ENCODE data around the gene BTNL9.
"Not testable (repeated sequence)": the region's sequence is repeated elsewhere in the genome, so short reads cannot be mapped to it uniquely, and the experiment has no call there.

BTNL9 gene

DNA sequence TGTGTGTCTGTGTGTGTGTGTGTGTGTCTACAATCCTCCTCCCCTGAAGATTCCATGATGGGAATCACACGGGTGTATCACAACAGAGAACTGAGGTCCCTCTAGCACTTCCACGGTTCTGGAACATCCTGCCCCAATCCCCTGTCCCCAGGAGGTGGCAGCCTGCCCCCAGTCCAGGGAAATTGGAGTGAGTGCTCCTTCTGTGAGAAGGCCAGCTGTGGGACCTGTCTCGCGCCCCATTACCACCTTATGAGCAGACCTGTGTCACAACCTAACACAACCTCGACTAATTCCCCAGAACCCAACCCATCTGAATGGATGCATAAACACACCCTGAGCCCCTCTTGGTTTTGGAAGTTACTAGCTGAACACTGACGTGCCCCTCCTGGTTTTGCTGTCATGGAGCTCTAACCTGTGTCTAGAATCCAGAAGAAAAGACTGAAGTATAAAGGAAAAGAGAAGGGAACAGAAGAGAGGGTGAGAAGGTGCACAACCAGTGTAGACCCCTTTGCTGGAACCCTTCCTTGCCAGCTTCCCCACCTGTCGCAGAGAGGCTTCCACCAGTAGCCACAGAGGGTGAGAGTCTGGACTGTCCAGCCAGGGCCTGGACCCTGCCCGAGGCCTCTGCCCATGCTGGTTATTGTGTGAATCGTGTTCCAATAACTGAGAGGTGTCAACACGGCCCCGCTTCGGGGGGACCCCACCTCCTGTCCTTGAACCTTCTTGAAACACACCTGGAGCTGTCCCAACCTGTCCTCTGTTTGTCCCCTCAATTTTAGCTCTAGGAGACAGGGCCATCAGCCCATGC, 3.4 kb downstream of the BTNL9 start:
- no peak for DNase-seq

DNA sequence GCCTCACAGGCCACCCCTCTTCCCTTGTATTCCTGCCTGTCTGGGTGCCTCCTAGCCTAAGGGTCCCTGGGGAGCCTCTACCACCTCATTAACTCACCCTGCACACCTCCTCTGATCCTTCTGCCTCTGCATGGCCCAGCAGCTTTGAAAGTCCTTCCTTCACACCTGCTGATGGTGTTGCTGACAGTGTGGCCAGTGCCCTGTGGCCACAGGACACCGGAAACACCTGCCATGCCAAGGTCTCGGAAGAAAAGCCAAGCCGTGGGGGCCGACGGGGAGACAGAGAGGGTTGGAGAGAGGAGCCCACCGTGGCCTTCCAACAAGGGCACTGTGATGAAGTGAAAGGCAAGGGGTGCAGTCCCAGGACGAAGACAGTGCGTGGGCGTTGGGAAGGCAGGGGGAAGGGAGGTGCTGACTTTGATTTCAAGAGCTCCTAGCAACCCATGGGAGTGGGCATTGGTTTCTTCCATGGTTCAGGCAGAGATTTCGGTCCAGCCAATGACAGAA, 4.1 kb downstream of the BTNL9 start:
- DNase-seq, result no peak

DNA sequence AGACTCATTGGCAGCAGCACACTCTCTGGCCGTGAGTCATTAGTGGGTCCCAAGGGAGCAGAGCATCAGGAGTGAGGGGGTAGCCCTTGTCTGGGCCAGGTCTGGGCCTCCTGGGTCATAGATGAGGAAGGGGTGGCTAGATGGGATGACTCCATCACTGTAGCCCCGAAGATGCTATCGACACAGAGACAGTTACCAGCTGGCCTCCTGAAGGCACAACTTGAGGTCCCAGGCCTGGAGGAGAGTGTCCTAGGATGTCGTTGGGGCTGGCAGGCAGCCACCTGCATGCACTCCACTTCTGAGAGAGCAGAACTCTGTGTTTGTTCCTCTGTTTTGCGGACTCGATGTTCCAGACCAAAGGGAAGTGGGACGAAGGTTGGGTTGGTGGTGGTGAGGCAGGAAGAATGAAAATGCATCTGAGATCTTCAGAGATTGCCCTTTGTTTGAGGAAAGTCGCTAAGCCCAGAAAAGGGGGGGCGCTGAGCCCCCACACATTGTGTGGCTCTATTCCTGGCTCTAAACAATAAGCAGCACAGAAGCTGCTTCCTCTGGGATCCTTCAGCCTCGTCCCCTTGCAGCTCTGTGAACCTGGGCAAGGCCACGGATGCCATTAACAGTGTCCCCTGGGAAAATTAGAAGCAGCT, 4.7 kb downstream of the BTNL9 start:
- no peak for DNase-seq

DNA sequence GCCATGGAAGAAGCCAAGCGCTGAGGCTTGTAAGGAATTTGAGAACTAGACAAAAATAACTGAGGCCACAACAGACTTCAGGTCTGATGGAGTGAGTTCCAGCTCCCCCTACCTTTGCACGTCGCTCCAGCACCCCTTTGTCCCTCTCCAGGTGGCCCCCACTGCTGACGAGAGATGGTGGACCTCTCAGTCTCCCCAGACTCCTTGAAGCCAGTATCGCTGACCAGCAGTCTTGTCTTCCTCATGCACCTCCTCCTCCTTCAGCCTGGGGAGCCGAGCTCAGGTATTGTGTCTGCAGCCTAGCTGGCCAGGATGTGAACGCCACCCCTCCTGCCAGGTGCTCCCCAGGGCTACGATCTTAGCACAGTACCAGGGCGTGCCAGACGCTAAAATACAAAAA, 5.2 kb downstream of the BTNL9 start:
- no peak for DNase-seq

DNA sequence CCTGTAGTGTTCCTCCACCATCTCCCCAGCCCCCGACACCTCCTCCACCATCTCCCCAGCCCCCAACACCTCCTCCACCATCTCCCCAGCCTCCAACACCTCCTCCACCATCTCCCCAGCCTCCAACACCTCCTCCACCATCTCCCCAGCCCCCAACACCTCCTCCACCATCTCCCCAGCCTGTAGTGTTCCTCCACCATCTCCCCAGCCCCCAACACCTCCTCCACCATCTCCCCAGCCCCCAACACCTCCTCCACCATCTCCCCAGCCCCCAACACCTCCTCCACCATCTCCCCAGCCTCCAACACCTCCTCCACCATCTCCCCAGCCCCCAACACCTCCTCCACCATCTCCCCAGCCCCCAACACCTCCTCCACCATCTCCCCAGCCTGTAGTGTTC, 5.8 kb downstream of the BTNL9 start:
- not testable (repeated sequence) for DNase-seq

DNA sequence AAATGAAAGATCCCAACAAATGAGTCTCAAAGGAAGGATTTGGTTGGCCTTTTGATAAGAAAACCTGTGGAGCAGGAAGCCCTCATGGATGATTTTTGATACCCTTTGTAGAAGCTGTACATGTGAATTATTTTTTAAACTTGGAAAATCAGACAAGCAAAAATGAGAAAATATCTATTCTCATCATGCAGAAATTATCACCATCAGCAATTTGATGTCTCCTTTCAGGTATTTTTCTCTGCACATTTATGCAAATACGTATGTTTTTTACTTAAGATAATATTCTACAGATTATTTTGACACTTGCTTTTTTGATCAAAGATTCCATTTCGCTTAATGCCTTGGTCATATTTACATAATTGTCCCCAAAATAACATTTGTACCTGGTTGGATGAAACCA, 7.2 kb downstream of the BTNL9 start:
- no peak for DNase-seq

DNA sequence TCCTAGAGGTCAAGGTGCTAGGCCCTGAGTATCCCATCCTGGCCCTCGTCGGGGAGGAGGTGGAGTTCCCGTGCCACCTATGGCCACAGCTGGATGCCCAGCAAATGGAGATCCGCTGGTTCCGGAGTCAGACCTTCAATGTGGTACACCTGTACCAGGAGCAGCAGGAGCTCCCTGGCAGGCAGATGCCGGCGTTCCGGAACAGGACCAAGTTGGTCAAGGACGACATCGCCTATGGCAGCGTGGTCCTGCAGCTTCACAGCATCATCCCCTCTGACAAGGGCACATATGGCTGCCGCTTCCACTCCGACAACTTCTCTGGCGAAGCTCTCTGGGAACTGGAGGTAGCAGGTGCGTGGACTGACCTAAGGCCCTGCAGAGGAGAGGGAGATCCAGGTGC, 7.9 kb downstream of the BTNL9 start:
- DNase-seq, result no peak

DNA sequence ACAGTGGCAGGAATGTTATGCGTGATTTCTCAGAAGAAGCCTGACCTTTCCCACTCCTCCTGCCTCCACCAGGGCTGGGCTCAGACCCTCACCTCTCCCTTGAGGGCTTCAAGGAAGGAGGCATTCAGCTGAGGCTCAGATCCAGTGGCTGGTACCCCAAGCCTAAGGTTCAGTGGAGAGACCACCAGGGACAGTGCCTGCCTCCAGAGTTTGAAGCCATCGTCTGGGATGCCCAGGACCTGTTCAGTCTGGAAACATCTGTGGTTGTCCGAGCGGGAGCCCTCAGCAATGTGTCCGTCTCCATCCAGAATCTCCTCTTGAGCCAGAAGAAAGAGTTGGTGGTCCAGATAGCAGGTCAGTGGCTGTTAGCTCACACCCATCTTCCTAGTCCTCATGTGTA, 9.9 kb downstream of the BTNL9 start:
- no peak for DNase-seq

DNA sequence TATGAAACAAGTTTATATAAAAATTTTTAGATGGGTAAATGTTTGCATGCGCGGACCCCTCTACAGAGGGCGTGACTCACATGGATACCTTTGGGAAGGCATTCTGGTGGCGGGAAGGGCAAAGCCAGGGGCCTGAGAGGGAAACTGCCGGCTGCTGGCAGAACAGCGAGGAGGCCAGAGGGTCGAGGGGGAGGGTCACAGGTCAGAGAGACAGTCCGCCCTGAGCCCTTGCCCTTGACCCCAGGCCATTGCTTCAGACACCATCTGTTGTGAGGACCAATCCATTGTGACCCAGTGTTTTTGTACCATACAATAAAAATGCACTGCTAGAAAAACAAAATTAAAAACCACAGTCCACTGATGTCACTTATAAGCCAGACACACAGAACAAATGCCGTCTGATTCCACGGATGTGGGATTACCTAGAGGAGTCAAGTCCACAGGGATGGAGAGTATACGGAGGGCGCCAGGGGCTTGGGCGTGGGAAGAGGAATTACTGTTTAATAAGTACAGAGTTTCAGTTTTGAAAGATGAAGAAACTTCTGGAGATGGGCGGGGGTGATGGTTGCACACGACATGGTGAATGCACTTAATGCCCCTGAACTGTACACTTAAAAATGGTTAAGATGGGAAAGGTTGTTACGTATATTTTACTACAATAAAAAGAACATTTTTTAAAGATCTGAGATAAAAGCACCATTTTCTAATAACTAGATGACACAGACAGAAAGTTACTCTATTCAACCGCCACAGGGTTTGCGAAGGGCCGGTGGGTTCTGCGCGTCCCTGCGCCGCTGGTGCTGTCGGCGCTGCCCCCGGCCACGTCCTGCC, 12.0 kb downstream of the BTNL9 start:
- no peak for DNase-seq

DNA sequence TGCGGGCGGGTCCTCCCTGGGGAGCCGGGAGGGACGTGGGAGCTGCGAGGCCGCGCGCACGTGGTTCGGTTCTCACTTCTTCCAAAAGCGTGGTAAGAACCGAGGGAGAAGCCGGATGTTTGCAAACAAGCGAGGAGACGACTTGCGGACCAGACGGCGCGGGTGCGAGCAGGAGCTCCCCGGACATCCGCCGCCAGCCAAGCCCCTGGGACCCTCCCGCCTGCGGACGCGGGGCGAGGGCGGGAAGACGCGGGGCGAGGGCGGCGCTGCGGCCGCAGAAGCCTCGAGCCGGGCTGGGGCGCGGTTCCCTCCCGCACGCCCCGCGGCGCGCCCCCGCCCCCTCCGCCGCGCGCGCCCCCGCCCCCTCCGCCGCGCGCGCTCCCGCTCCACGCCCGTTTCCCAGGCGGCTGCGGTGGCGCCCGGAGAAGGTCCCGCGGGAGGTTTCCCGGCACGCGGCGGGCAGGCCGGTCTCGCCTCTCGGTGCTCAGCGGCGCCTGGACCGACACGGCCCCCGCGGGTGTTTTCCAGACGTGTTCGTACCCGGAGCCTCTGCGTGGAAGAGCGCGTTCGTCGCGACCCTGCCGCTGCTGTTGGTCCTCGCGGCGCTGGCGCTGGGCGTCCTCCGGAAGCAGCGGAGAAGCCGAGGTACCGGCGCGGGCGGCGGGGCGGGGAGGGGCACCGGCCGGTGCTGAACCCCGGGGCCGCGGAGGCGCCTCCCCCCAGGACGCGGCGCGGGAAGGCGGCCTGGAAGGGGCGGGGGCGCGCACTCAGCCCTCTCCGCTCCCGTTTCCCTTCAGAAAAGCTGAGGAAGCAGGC, 12.8 kb downstream of the BTNL9 start:
- DNase-seq, result peak; percentile 7

DNA sequence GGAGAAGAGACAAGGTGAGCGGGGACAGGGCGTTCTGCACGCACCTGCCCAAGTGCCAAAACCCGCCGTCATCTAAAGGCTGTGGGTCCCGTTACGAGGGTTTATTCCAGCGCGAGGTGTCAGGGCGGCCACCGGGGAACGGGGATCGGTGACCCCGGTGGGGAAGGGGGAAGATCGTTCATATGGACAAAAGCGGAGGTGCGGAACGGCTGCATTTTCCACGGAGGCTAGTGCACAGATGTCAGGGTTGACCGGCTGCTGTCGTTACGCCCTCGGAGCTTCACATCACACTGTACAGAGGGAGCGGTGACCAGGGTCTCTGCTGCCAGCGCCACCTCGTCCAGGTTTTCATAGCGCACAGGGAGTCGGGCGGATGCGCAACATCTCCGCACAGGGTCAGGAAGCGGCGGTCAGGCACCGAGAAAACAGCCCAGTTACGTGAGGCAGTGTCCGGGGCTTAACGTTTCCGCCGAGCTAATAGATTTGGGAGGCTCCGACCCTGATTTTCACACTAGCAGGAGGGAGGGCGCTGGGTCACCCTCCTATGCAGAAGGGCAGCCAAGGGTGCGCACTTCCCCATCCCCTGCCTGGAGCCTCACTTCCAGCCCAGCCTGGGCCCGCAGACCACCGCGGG, 13.5 kb downstream of the BTNL9 start:
- no peak for DNase-seq

DNA sequence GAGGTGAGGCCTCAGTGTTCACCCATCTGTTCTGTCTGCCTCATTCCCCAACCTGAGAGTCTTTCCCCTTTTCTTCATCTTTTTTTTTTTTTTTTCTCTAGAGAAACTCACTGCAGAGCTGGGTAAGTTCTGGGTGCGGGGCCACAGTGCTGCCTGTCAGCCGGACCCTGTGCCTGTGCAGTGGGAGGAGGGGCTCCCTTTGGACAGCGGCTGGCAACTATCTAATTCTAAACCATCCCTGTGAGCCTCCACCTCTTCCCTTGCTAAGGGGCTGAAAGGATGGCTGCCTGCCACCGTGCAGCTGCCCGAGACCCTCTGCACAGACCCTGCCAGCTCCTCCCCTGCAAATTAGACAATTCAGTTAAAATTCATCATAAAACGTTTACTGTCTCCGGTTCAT, 14.1 kb downstream of the BTNL9 start:
- DNase-seq, result no peak

DNA sequence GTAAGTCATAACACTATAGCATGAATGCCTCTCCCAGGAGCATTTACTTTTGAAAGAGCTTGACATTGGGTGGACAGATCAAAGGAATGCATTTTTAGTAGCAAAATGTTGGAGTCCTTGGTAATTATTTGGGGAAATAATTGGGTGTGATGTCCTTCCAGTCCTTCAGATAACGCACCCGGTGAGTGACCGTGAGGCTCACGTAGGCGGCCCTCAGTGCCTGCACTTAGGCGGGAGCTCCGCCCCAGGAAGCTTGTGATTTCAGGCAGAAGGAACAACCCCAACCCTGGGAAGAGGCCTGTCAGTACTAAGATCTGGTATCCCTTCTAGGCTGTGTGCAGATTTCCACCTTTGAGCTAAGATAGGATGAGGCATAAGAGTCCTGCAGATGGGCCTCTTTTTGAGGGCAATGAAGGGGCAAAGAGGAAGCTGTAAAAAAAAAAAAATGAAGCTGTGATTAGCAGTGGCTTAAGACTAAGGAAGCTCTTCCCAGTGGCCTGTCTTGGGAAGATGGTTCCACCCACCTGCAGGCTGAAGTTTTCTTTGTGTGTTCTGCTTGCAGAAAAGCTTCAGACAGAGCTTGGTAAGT, 14.9 kb downstream of the BTNL9 start:
- no peak for DNase-seq

DNA sequence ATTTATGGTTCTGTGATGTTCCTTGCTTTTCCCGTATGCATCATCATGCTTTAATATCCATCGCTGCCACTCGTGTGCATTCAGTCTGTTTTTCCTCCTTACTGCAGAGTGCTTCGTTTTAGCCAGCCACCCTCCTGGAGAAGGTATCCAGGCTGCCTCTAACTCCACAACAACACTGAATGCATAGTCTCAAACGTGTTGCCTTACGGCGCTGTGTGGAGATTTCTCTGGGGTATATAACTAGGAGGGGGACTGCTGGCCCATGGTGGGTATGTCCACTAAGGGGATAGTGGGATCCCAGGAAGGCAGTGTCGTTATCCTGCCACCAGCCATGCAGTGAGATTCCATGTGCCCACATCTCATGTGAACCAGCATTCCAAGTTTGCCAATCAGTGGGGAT, 16.4 kb downstream of the BTNL9 start:
- DNase-seq, result no peak

DNA sequence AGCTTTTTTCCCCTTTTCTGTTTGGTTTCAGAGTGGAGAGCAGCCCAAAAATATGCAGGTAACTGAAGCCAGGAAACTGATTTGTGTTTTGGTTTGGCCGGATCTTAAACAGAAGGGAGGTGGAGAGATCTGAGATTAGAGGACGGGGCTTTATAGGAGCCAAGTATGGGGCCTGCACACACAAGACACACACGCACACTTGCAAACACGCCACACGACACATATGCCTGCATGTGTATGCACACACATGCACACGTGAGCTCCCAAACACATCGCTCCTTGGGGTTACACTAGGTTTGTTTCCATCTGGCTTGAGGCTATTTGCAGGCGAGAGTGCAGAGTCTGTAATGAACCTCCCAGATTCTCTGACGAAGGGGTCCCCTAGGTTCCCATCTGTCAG, 18.3 kb downstream of the BTNL9 start:
- DNase-seq, result no peak

DNA sequence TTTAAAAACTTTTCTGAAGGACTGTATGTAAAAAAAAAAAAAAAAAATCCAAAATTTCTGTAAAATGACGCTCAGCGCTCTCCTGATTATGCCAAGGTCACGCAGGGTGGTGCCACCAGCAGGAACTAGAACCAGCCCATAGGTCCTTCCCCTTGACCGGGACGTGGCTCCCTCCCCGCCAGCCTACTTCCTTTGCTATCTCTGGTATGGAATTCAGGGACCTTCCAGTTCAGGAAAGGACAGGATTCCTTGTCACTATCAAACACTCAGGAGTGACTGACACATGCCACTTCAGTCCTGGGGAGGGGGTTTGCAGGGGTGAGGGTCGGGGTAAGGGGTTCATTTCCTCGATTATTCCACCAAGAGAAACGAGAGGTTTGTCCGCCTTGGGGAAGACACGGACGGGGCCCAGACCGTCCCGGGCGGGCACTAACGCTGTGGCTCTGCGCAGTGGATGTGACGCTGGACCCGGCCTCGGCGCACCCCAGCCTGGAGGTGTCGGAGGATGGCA, 18.8 kb downstream of the BTNL9 start:
- no peak for DNase-seq

DNA sequence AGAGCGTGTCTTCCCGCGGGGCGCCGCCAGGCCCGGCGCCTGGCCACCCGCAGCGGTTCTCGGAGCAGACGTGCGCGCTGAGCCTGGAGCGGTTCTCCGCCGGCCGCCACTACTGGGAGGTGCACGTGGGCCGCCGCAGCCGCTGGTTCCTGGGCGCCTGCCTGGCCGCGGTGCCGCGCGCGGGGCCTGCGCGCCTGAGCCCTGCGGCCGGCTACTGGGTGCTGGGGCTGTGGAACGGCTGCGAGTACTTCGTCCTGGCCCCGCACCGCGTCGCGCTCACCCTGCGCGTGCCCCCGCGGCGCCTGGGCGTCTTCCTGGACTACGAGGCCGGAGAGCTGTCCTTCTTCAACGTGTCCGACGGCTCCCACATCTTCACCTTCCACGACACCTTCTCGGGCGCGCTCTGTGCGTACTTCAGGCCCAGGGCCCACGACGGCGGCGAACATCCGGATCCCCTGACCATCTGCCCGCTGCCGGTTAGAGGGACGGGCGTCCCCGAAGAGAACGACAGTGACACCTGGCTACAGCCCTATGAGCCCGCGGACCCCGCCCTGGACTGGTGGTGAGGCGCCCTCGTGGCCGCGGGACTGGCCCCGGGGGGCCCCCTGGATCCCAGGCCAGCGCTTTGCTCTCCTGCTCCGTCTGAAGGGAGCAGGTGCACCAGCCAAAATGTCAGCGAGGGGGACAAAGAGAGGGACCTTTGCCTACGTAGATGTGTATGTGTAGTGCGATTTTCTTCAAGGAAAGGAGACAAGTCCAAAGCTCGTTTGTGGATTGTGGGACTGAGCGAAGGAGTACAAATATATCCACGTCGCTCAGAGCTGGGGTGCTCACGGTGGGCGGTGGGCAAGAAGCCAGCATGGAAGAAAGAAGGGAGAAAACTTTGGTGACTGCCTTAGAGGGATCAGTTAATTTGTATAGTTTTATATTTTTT, 19.5 kb downstream of the BTNL9 start:
- DNase-seq, result no peak

DNA sequence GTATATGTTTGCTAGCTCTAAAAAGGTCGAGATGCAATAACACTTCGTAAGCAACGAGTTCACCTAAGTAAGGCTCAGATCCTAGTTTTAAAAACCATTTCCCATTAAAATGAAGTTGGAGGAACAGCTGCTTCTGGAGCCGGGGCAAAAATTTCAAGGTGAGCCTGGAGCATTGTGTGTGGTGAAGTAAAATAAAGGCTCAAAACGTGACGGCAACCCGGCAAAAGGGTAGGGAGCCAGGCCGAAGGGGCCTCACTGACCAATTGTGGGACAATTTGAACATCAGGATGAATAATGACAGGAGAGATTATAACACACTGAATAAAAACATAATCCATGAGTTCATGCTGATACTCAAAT, 20.1 kb downstream of the BTNL9 start:
- no peak for DNase-seq

DNA sequence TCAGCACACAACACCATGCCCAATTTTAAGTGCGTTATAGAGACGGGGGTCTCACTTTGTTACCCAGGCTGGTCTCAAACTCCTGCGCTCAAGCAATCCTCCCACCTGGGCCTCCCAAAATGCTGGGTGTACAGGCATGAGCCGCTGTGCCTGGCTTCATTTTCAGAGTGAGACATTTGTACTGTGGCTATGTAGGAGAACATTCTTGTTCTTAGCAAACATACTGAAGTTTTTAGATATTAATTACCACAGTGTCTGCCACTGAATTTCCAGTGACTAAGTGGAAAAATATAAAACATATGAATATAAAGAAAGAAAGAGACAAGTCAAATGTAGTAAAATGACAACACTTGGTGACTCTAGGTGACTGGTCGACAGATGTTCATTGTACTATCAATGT, 20.9 kb downstream of the BTNL9 start:
- no peak for DNase-seq

DNA sequence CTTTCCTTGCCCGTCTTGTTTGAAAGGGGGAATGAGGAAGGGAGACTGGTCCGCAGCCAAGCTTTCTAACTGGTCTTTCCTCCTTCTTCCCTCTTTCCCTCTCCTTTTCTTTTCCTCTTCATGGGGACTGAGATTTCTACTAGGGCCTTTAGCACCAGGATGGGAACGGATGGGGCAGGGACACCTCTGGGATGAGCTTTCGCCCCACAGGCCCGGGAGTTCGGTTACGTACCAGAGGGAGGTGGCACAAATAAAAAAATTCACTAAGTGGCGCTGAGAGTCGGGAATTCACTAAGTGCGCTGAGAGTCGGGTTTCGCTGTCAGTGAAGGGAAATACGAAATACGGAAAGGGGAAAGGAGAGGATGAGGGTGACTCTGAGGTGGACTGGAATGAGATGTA, 21.6 kb downstream of the BTNL9 start:
- no peak for DNase-seq

DNA sequence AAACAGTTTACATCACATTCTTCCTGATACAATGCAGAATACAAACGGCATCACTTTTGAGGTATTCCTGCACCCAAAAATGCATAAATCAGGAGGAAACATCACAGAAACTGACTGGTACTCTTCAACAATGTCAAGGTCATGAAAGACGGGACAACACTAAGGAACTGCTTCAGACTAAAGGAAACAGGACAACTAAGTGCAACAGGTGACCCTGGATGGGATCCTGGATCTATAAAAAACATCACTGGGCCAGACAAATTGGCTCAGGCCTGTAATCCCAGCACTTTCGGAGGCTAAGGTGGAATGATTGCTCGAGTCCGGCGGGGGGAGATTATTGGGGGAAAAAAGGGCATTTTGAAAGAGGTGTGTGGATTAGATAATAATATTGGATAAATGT, 22.6 kb downstream of the BTNL9 start:
- no peak for DNase-seq

Measured in CD4-positive, alpha-beta T cell treated with Interleukin-17A for 1 hour (primary cell).